NCI-H510A (cell line): Measurements from ENCODE around the gene PHLDB2.
A peak's percentile ranks its signal among the peaks of the same experiment; 100 is the strongest.

ENCODE experiments used
- DNase-seq: peaks from one replicate; lab custom pipeline; 2025; lab: John Stamatoyannopoulos, UW

The PHLDB2 gene

GRCh38 chr3:111965484-111965883, 106.4 kb downstream of the PHLDB2 start:
- no peak for DNase-seq

DNA sequence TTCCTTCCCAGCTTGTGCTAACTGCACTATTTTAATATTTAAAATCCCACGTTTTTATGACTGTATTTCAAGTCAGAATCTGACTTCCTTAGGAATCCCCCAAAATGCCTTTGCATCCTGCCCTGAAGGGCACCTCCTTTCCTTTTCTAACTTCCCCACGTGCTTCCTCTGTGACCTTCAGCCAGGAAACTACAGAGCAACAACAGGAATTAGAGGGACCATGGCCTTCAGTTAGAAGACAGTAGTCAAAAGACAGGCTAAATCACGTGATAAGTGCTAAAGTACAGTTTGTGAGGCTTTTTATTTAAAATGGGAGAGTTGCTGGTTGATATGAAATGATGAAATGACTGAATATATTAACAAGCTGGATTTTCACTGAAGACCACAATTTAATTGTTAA, 108.0 kb downstream of the PHLDB2 start:
- no peak for DNase-seq

- DNase-seq, result peak; percentile 31
These were observed 108.7 kb downstream of the PHLDB2 start for GRCh38 chr3:111967651-111968274.

DNA sequence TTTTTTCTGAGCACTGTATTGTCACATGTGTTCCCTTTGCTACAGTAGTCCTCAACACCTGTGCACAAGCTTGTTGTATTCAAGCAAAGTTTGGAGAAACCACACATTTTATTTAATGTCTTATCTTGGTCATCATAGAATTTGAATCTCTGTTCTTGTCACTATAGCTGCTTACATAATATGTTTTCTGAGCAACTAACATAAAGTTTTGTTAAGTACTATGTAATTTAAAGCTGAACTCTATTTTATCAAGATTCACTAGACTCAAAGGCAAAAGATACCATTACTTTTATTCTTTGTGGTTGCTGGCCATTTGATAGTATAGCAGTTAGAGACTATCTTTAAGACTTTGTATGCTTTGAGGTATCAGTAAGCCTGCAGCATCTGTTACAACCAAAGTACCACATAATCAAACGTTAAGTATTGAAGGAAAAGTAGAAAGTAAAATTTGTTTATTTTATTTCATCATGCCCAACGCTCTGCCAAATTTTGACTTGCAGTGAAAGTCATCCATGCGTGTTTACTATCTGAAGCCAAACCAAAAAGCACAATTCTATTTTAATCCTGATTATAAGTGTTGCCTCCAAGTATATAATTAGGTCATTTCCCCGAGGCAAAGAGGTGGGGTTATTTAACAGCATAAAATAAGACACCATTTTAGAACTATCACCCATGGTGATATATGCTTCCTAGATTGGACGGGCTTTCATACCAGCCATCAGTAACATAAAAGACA, 109.4 kb downstream of the PHLDB2 start:
- no peak for DNase-seq

DNA sequence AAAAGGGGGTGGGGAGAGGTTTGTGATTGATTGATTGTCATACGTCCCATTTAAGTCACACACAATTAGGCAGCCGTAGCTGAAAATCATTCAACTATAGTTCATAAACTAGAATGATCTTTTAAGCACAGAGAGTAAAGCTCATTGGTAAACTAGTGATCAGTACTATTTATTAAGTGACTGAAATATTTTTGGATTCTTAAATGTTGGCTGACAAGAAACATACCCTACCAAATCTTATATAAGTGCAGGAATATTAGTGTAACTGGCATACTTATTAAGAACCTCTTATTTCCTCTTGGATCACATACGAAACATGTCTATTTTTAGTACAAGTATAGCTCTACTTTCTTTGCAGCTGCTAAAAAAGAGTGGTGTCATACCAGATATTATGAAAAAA, 111.3 kb downstream of the PHLDB2 start:
- no peak for DNase-seq

DNA sequence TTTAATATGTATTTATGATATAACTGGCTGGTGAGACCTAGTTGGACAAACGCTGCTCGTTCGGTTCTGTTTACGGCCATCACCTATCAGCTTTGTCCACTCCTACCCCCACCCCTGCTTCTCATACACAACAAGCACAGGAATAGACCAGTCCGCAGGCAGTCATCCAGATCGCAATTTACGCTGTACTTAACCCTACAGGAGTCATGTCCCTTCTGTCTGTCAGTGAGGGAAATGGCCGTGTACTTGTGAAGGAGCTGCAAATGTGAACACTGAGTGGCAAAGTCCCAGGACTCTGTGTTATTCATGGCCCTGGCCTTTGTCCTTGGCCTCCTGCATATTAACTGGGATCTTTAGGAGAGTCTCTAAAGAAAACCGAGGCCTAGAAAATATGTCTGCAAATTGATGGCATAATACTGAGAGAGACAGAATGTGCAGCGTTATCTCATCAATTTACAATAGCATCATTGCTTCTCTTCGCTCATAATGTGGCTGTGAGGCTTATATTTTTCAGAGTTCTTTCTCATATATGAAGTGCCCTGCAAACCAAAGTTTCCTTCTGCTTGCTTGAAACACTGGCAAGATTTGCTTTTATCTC, 112.6 kb downstream of the PHLDB2 start:
- DNase-seq, result peak; percentile 39

- DNase-seq, result no peak
These were observed 113.8 kb downstream of the PHLDB2 start for GRCh38 chr3:111972891-111973290.

GRCh38 chr3:111975131-111975530, 116.1 kb downstream of the PHLDB2 start:
- DNase-seq, result no peak

DNA sequence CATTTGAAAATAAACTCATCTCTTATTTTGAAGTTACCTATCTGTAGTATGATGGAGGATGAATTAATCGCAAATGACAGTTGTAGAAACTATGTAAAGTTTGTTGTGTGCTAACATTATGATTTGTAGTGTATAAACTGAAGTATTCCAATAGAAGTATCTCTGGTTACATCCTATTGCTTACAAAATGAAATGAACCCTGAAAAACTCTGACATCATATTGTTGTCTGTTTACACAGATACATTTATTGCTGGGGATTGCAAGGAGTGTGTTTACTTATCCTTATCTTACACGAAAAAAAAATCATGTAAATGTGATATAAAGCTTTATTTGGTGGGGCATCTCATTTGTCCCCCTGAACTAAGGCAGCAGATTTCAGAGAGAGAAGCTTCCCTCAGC, 117.2 kb downstream of the PHLDB2 start:
- DNase-seq, result no peak

- peak; percentile 91 for DNase-seq
These were observed 119.7 kb downstream of the PHLDB2 start, which contains the start of gene ABHD10 for GRCh38 chr3:111978583-111979433. Gene ABHD10, plus strand, starts transcription at chr3:111979026. Its CDS starts 36 bp downstream, at chr3:111979062.

DNA sequence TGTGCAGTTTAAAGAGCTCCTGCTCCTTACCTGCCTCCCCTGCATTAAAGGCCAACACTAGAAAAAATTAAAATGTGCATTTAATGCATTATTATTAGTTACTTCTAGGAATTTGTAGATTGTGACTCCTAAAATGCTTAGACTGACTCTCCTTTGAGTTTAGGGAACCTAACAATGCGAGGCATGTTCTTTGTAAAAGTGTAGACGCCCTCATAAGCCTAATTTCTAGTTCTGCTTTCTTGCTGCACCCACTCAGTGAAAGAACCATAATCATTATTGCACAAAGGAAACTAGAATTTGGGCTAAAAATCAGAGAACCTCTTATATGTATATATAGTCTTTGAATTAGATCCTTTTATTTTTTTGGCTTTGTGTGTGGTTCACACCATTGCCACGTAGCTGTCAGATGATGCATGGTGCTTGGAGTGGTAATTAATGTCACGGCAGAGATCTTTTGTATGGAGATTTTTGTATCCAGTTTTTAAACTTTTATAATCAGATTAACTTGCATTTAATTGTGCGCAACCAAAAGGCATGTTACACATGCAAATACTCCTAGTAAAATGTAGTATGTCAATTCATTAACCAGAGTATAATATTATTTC, 120.5 kb downstream of the PHLDB2 start:
- no peak for DNase-seq

DNA sequence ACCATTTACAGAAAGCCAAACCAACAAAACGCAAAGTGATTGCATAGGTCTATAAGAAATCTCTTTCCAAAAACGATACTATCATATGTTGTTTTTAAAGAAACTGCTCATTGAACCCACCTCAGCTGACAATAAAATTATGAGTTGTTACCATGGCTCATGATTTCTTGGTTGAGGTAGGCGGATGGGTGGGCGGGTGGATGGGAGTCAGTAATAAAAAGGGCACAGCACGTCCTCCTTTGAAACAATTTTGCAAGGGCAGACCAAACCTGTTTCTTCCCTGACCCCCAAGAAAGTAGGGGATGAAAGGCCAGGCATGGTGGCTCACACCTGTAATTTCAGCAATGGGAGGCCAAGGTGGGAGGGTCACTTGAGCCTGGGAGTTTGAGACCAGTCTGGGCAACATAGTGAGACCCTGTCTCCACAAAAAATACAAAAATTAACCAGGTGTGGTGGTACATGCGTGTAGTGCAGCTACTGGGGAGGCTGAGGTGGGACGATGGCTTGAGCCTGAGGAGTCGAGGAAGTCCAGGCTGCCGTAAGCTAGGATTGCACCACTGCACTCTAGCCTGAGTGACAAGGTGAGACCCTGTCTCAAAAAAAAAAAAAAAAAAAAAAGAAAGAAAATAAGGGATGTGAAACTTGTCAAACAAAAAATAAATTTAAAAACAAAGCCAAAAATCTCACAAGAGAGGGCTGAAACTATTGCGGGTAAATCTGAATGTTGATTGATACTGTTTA, 121.8 kb downstream of the PHLDB2 start:
- DNase-seq, result no peak

GRCh38 chr3:111981457-111981763, 122.3 kb downstream of the PHLDB2 start:
- no peak for DNase-seq

DNA sequence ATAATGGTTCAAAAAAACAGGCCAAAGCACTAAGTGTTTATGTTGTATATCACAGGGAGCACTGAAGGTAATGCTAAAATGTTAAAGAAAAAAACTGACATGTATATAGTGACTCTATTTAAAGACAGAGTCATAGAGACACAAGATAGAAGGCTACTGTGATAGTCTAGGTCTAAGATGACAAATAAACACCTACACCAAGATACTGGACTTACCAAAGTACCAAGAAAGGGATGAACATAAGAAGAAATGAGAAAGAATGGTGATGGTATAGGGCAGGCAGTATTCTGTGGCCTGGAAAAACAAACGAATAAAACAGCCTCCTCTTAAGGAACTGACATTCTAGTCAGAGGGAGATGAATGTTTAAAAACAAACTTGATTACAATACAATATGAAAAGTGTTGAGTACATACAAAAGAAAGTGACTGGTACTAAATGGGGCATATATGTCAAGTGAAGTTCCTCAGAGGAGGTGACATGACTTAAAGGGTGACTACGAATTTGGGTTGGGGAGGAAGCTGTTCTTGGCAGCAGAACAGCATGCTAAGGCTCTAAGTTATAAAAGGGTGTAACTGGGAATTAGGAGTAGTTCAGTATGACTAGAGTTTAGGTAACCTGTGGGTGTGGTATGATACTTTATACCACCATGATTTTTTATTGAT, 125.7 kb downstream of the PHLDB2 start:
- DNase-seq, result no peak

DNA sequence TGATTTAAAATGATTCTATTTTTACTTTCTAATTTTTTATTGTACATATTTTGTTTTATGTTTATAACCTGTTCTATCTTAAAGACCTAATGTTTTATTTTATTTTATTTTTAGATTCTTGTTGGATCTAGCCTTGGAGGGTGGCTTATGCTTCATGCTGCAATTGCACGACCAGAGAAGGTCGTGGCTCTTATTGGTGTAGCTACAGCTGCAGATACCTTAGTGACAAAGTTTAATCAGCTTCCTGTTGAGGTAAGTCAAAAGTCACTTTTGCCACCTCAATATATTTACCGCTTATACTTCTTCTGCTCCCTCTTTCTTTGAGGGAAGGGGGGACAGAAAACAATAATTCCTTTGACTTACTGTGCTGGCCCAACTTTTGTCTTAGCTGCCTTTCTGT, 127.7 kb downstream of the PHLDB2 start:
- no peak for DNase-seq

DNA sequence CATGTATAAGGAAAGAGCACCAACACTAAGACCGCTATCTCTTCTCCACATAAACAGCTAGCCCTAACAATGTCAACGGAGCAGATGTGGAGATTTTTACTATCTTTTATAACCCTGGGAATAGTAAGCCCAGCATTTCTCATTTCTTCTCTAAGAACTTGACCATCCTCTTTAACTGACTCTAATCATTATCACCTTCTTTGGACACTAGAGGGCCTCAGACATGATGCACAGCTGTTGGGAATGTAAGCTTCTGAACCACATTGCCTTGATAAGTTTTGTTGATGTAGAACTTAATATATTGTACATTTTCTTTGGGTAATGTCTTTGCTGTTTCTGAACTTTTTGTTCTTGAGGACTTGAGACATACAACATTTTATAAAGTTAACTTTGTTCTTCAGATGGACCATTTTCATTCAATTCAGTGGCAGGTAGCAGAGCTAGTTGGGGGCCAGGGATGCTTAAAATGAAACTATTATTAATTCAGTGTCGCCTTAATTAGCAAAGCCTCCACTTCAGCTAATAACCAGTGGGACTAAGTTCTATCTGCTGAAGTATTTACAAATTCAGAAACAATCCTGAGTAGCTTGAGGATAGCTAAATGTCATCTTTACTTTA, 130.1 kb downstream of the PHLDB2 start:
- DNase-seq, result no peak

DNA sequence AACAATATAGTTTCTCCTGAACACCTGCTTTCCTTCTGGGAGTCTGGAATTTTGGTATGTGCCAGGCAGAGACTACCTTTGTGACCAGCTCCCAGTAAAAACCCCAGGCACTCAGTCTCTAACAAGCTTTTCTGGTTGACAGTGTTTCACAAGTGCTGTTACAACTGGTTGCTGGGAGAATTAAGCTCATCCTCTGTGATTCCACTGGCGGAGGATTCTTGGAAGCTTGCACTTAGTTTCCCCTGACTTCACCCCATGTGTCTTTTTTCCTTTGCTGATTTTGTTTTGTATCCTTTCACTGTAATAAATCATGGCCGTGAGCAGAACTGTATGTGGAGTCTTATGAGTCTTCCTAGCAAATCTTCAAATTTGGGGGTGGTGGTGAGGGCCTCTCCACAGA, 134.0 kb downstream of the PHLDB2 start:
- DNase-seq, result no peak

- peak; percentile 30 for DNase-seq
These were observed 139.8 kb downstream of the PHLDB2 start, which contains the start of gene TAGLN3 for GRCh38 chr3:111998636-111999483. Gene TAGLN3, plus strand, starts transcription at chr3:111998922. Its CDS starts 501 bp downstream, at chr3:111999423.
